Left cardiac atrium (tissue), 4 donors: ENCODE measurements around the gene P3H1. TPM values are rescaled to one million over a fixed set of nuclear protein-coding genes. Genes with fewer than 3 reads are reported as not detected.
A peak's percentile ranks its signal among the peaks of the same experiment; 100 is the strongest.
"Not testable (repeated sequence)": the region's sequence is repeated elsewhere in the genome, so short reads cannot be mapped to it uniquely, and the experiment has no call there.

Source experiments
- ATAC-seq, 2 donors: fragments of 200-7000 bp; cut with Tn5 transposase; one replicate each; pipeline ENCODE4 v1.9.1; 2020; ENCODE audit warnings: mild to moderate bottlenecking in 2 of 2, moderate library complexity in 2 of 2
- DNase-seq: peaks from one replicate; pipeline ENCODE4 v3.0.0-alpha.2; 2020
- intact Hi-C, 2 donors: fragments of 100-400 bp; cut with DNase I; formaldehyde crosslinking; loops; one replicate each; pipeline versions ENCODE4 v1.14.1 to v1.15.1; 2022 to 2023
- long read RNA-seq: library from polyadenylated mRNA; unstranded; transcript quantifications from one replicate; pipeline ENCODE4 v2.0.0, GENCODE V29; 2021
- total RNA-seq, 2 donors: library from RNA; stranded (reverse); fragmentation: NEBNext Ultra II Directional; extraction: Animal tissue kit (Norgen Biotek cat#: 25700); gene quantifications; one replicate each; pipeline ENCODE4 v1.2.1, GENCODE V29; 2021
- donor health status: DM: no; HTN: yes; CAD: no.
- donor health status: DM: no; HTN: yes; CAD: no; lungs with severe emphysema.
- donor health status: DM: yes; HTN: yes; CAD: no.
- donor health status: Dilated cardiomyopathy.

The P3H1 gene, protein sequence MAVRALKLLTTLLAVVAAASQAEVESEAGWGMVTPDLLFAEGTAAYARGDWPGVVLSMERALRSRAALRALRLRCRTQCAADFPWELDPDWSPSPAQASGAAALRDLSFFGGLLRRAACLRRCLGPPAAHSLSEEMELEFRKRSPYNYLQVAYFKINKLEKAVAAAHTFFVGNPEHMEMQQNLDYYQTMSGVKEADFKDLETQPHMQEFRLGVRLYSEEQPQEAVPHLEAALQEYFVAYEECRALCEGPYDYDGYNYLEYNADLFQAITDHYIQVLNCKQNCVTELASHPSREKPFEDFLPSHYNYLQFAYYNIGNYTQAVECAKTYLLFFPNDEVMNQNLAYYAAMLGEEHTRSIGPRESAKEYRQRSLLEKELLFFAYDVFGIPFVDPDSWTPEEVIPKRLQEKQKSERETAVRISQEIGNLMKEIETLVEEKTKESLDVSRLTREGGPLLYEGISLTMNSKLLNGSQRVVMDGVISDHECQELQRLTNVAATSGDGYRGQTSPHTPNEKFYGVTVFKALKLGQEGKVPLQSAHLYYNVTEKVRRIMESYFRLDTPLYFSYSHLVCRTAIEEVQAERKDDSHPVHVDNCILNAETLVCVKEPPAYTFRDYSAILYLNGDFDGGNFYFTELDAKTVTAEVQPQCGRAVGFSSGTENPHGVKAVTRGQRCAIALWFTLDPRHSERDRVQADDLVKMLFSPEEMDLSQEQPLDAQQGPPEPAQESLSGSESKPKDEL
- total RNA-seq, result 10 to 100 TPM; 16.2 to 17.7 TPM
- long read RNA-seq, transcript P3H1-202 (15 exons, 2,585 nt), result major isoform, 21 of 39 reads
- long read RNA-seq, partial matches to known transcripts, result 2 of 39 reads
- long read RNA-seq, other reads (novel, unspliced or antisense), result 8 of 39 reads

- peak; percentile 100 for DNase-seq
- intact Hi-C loops, result loop anchor here in 1 of 2 donors (5.0 kb wide), 1 partner anchor 50 kb away; the partner anchor contains the start of genes ERMAP and SVBP
- ATAC-seq, result peak; percentile 95 to 96
These were observed at the start of gene P3H1, which contains the start of gene C1orf50 for GRCh38 chr1:42766741-42767509. P3H1 (minus strand) TSS chr1:42767028; CDS start chr1:42766971, 57 bp downstream. C1orf50 (plus strand) TSS chr1:42767249; CDS start chr1:42767312, 63 bp downstream.

- DNase-seq (no peak), ATAC-seq (peak in 1 of 2 donors; percentile 2)
- intact Hi-C loops, result loop anchor here in 1 of 2 donors (5.0 kb wide), 1 partner anchor 49 kb away; the partner anchor contains the start of genes C1orf50 and P3H1
These were observed 49.2 kb upstream of the P3H1 start for GRCh38 chr1:42815941-42816584.

DNA sequence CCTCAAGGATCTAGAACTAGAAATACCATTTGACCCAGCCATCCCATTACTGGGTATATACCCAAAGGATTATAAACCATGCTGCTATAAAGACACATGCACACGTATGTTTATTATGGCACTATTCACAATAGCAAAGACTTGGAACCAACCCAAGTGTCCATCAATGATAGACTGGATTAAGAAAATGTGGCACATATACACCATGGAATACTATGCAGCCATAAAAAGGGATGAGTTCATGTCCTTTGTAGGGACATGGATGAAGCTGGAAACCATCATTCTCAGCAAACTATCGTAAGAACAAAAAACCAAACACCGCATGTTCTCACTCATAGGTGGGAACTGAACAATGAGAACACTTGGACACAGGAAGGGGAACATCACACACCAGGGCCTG lies 48.0 kb upstream of the P3H1 start:
- ATAC-seq, DNase-seq: not testable (repeated sequence)
- intact Hi-C loops, result loop anchor here in 1 of 2 donors (5.0 kb wide), 1 partner anchor 48 kb away; the partner anchor contains the start of genes C1orf50 and P3H1

GRCh38 chr1:42807056-42807668 lies 40.3 kb upstream of the P3H1 start:
- DNase-seq (no peak), ATAC-seq (no peak)
- intact Hi-C loops, result no loop called here

DNA sequence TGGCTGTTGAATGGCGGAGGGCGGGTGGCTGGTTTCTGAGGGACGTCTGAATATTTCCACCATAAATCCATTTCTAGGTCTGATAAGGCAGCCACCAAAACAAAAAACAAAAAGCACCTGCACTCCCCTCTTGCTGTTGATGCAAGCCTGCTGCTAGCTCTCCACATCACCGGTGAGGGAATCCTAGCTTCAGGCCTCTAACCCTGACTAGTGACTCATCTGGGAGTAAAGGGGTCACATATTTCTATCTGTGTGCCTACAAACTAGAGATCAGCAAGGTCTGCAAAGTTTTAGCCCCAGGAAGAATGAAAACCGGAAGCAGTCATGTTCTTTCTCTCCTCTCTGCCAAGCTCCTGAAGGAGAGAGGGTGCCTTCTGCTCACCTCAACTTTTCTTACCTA lies 39.8 kb upstream of the P3H1 start:
- intact Hi-C loops, result no loop called here
- DNase-seq (no peak), ATAC-seq (no peak)

GRCh38 chr1:42806171-42806570 lies 39.3 kb upstream of the P3H1 start:
- intact Hi-C loops, result no loop called here
- DNase-seq (no peak), ATAC-seq (no peak)

DNA sequence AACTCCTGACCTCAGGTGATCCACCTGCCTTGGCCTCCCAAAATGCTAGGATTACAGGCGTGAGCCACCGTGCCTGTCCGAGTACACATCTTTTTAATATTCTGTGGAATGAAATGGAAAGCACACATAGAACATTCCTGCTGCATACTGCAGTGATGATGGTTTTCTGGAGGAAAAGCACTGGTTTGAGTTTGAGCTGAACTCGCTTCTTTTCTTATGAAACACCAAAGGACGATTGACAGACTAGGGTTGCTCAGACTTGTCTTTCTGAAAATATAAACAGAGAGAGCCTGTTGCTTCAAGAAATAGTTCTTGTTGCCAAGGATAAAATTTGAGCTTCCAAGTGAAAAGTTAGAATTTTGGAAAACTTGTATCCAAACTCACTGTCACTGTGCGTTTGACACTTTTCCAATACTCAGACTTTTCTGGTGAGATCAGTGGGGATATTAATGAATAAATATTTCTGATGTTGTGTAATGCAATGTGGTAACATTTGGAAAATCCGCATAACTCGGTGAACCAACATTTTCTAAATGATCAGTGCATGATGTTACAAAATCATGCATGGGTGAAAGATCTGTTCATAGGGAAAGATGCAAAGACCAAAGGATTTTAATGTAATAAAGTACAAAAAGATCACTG lies 35.1 kb upstream of the P3H1 start:
- ATAC-seq (peak in 1 of 2 donors; percentile 61), DNase-seq (no peak)
- intact Hi-C loops, result no loop called here

DNA sequence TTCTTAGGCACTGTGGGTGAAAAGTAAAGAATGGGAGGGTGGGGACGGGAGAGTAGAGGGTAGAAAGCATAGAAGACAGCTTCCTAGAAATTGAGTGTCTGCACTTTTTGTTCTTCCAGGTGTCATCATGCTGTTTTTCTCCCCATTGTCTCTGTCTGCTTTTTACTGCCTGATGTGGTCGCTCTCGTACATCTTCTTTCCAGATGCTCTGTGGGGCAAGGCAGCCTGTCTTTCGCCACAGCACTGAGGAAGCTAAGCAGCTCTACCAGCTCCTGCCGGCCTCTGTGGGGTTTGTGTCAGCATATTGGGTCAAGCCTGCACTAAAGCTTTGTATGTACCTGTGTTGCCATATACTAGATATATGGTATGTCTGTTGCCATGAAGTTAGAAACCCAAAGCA lies 31.2 kb upstream of the P3H1 start:
- ATAC-seq (no peak), DNase-seq (no peak)
- intact Hi-C loops, result no loop called here

- DNase-seq (no peak), ATAC-seq (no peak)
- intact Hi-C loops, result no loop called here
These were observed 30.6 kb upstream of the P3H1 start for GRCh38 chr1:42797414-42797813.

- DNase-seq (no peak), ATAC-seq (peak in 1 of 2 donors; percentile 77)
- intact Hi-C loops, result no loop called here
These were observed 27.0 kb upstream of the P3H1 start for GRCh38 chr1:42793824-42794223.

- ATAC-seq (no peak), DNase-seq (no peak)
- intact Hi-C loops, result no loop called here
These were observed 21.2 kb upstream of the P3H1 start for GRCh38 chr1:42788021-42788420.

DNA sequence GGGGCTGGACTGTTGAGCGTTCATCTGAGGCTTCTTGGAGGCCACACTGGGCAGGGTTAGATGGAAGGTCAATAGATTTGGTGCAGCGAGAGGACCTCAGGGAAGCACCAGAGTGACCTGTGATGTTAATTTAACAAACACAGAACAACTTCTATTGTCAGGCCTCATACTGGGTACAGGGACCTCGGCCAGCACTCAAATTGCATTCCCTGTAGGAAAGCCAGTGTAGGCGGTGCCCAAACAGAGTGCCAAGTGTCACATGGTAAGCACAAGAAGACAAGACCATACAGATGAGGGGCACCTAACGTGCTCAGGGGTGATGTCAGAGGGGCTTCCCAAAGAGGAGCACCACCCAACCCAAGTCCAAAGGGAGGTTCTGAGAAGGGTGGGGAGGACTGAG lies 19.3 kb upstream of the P3H1 start:
- intact Hi-C loops, result no loop called here
- no peak for ATAC-seq
- no peak for DNase-seq

DNA sequence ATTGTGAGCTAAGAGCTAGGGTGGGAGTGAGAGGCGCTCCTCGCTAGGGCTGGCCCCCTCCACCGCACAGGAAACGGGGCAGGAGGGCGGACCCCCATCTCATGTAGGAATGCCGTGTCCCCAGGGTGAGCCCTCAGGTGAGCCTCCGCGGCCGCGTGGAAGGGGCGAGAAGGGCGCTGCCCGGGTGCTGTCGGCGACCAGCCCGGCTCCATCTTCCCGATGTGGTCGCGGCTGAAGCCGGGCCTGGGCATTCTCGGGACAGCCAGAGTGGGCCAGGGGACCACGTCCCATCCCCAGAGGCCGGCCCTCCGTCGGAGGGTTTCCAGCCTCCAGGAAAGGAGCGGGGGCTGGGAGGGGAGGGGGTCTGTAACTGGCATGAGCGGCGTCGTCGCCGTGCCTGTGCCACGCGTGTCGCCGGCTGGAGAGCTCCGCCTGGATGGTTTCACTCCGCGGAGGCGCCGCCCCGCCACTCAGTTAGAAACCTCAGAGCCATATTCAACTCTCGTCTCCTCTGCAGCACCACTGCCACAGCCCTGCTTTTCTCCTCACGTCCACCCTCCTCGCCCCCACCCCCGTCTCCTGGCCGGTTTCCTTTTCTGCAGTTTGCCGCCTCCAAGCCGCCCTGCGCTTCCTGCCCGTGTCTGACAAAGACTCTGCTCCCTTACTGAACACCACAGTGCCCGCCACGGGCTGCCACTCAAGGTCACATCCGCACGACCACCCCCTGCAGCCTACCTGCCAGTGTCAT lies 18.3 kb upstream of the P3H1 start, which contains the start of gene TMEM269:
TSS of gene TMEM269 (plus strand) at position 46 of the 748 bp plus-strand sequence. CDS start 4,903 bp downstream, outside the sequence.
- intact Hi-C loops, result no loop called here
- DNase-seq, result peak; percentile 40
- ATAC-seq, result peak; percentile 59 to 69

DNA sequence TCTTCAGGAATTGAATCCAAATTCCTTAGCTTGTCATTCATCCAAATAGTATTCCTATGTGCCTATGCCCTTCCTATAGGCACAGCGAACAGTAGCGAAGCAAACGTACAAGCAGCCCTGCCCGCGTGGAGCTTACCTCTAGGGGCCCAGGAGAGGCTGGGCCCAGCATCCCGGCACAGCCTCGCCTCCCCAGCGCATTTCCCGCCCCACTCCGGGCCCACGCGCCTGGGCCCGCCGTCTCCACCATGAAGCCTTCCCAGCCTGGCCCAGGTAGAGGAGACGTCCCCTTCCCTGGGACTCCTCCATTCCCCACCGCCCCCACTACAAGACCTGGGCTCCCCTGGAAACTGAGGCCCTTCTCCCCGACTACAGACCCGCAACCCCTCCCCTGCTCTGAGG lies 17.7 kb upstream of the P3H1 start:
- intact Hi-C loops, result no loop called here
- ATAC-seq (no peak), DNase-seq (no peak)

DNA sequence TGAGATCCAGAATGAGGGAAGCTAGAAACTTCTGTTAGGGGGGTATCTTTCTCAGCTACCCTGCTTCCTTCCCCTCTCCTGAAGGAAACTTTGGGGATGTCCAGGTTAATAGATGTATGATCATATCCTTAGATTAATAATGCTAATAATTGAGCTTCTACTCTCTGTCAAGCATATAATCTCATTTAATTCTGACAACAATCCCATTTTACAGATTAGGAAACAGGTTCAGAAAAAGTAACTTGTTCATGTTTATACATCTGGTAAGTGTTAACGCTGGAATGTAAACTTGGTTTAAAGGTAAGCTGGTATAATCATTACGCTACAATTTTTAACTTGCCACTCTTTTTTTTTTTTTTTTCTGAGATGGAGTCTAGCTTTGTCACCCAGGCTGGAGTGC lies 16.3 kb upstream of the P3H1 start:
- intact Hi-C loops, result no loop called here
- ATAC-seq (no peak), DNase-seq (no peak)

- ATAC-seq (no peak), DNase-seq (no peak)
- intact Hi-C loops, result no loop called here
These were observed 13.3 kb upstream of the P3H1 start for GRCh38 chr1:42780176-42780575.

- DNase-seq (no peak), ATAC-seq (no peak)
- intact Hi-C loops, result loop anchor here (5.0 to 10.0 kb wide), 3 partner anchors 138 to 295 kb away; no protein-coding TSS in a partner anchor
These were observed 12.9 kb upstream of the P3H1 start for GRCh38 chr1:42779725-42780124.
